ENCODE results near the gene BNIPL.

DNA sequence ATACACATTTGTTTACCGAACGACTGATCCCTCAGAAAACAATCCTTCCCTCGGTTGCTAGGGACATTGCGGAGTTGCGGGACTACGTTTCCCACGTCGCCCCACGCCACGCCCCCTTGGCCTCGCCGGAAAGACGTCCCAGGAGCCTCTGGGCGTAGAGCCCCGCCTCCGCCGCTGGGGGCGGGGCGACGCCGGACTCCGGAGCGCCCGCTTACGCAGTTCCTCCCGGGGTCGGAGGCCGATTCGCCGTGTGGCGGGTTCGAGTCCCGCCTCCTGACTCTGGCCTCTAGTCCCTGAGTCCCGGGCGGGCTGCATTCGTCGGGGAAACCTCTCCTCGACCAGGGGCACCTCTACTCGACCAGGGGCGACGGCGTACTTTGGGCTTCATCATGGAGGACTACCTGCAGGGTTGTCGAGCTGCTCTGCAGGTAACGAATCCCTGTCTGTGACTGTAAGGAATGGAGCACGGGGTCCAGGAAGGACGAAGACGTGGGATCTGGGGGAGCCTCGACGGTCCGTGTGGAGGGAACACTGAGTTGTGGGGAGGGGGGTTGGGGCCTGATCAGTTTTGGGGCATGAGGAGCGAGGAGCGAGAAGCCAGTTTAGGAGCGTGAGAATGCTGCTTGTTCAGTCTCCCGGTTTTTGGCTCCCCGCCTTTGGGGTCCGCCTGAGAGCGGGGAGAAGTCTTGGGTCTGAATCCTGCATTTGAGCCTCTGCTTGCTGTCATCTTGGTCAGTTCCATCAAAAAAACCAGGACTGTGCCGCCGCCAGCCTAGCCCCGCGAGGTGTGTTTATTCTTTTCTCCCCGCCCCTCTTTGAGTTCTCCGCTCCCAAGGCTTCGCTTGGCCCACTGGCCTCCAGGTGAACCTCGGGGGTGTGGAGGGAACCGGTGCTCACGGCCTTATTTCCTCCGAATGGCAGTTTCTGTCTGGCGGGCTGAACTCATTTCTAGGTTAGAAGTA lies 27.9 kb upstream of the BNIPL start, which contains the start of gene PRUNE1:
- TF ChIP-seq, protein P1, sequence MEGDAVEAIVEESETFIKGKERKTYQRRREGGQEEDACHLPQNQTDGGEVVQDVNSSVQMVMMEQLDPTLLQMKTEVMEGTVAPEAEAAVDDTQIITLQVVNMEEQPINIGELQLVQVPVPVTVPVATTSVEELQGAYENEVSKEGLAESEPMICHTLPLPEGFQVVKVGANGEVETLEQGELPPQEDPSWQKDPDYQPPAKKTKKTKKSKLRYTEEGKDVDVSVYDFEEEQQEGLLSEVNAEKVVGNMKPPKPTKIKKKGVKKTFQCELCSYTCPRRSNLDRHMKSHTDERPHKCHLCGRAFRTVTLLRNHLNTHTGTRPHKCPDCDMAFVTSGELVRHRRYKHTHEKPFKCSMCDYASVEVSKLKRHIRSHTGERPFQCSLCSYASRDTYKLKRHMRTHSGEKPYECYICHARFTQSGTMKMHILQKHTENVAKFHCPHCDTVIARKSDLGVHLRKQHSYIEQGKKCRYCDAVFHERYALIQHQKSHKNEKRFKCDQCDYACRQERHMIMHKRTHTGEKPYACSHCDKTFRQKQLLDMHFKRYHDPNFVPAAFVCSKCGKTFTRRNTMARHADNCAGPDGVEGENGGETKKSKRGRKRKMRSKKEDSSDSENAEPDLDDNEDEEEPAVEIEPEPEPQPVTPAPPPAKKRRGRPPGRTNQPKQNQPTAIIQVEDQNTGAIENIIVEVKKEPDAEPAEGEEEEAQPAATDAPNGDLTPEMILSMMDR (IDR thresholded peaks at IDR 0.05): peak in 2 of 3 donors; percentile 6 to 22
- TF ChIP-seq POLR2A (IDR thresholded peaks at IDR 0.05): peak; percentile 74
- no peak for TF ChIP-seq EP300 (IDR thresholded peaks at IDR 0.05)

Measured in ovary (tissue), 3 donors.